Measurements from ENCODE around the gene CCDC102A. TPM values are rescaled to one million over a fixed set of nuclear protein-coding genes. Genes with fewer than 3 reads are reported as not detected.

The CCDC102A gene
- total and polyA plus RNA-seq, 2 of the 13 experiments (the other 11 are each of a cell fraction or from before 2014, with no cell fraction given) = 2.1 to 2.8 TPM

DNA sequence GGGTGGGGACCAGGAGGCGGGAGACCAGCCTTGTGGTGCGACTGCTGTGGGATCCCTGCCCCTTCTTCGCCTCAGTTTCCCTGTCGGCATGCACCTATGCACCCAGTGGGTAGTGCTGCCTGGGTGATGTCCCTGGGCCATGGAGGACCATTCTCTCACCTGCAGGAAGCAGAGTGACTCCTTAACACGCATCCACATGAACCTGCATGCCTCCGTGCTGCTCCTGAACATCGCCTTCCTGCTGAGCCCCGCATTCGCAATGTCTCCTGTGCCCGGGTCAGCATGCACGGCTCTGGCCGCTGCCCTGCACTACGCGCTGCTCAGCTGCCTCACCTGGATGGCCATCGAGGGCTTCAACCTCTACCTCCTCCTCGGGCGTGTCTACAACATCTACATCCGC is 31.3 kb upstream of the CCDC102A start:
- H3K9me3 ChIP-seq (ENCODE audit: low read length) = no peaks in the 10 kb centered on the region
- H3K4me1 ChIP-seq (ENCODE audit: insufficient read depth, low read length) = peaks cover 10% of the 10 kb centered on the region
- H3K9ac ChIP-seq (ENCODE audit: insufficient read depth, low read depth, low read length) = no peak overlapping the region
- TF ChIP-seq HOXA9 (CRISPR knock-in tag; IDR thresholded peaks at IDR 0.05; ENCODE audit: borderline replicate concordance) (no peak), CENPX (CRISPR knock-in tag; IDR thresholded peaks at IDR 0.05) (no peak), ZNF205 (CRISPR knock-in tag; IDR thresholded peaks at IDR 0.05) (no peak), ZFP36L1 (CRISPR knock-in tag; IDR thresholded peaks at IDR 0.05) (no peak), ISX (CRISPR knock-in tag; conservative IDR thresholded peaks at IDR 0.05) (no peak), ZNF646 (CRISPR knock-in tag; IDR thresholded peaks at IDR 0.05) (no peak), NFKBIZ (CRISPR knock-in tag; IDR thresholded peaks at IDR 0.05) (no peak)
- POLR2A ChIA-PET = no interaction called here
- no peaks in the 10 kb centered on the region for H3K36me3 ChIP-seq (replicated peaks in 1 of 2; ENCODE audit: control insufficient read depth in 1 of 2, insufficient read depth in 2 of 2, low read length in 2 of 2)
- H3K27me3 ChIP-seq (ENCODE audit: control insufficient read depth in 1 of 2, insufficient read depth in 2 of 2, low read length in 2 of 2) = peaks cover 1 to 14% of the 10 kb centered on the region in 2 experiments; a peak in 3 of 5 replicates
- DNase-seq (ENCODE audit: low spot score) (no peak), ATAC-seq (no peak), FAIRE-seq (no peak)
- H3K4me3 ChIP-seq (replicated peaks in 1 of 3; ENCODE audit: insufficient read depth in 1 of 3, low read depth in 2 of 3, low read length in 3 of 3) = no peak overlapping the region
- CTCF ChIA-PET (ENCODE audit: low intra/inter-chr PET ratio, low total read pairs) = no interaction called here
- no TSS peak for BruUV-seq (replicated peaks)
- no peak overlapping the region for H3K27ac ChIP-seq (ENCODE audit: extremely low read length, insufficient read depth, low read length)
- no peak overlapping the region for H2AFZ ChIP-seq (ENCODE audit: low read length)
- WGBS (ENCODE audit: low lambda C conversion rate) = 77% methylated on average over 16 of the region's 18 CpGs
- intact Hi-C loops (cut with micrococcal nuclease; ENCODE audit: unreplicated experiment) = no loop called here
- no peaks in the 10 kb centered on the region for H4K20me1 ChIP-seq (ENCODE audit: insufficient read depth, low read length)
- H3K79me2 ChIP-seq (ENCODE audit: insufficient read depth, low read length) = no peaks in the 10 kb centered on the region
- no peak overlapping the region for H3K4me2 ChIP-seq (ENCODE audit: low read depth, low read length)
- in situ Hi-C loops (cut with HindIII; ENCODE audit: extremely low pct_ligation_motif_present, low pct_unique_long_range_greater_than_20kb) = no loop called here

All from HepG2 (cell line).